HT1080 (cell line): ENCODE data around the gene E2F4. TPM values are rescaled to one million over a fixed set of nuclear protein-coding genes. Genes with fewer than 3 reads are reported as not detected.

Experiments
- DNase-seq: peaks from one replicate; pipeline ENCODE4 v3.0.0-alpha.2; 2015; ENCODE audit warnings: low read depth
- polyA plus RNA-seq, 2 experiments: library from polyadenylated mRNA; depleted of rRNA; stranded (reverse); fragments of >200 nt; gene quantifications; 2 replicates each; pipeline ENCODE4 v1.2.3, GENCODE V29; 2015
- total RNA-seq: library from RNA; depleted of rRNA; stranded (reverse); fragments of >200 nt; shearing (Covaris generic); gene quantifications from 2 replicates; pipeline ENCODE4 v1.2.3, GENCODE V29; 2014; rRNA removed

E2F4 gene
- total RNA-seq = 201 and 230 TPM in 2 replicates
- polyA plus RNA-seq (2015; cell fraction: cytosol; rRNA removed) = 142 and 172 TPM in 2 replicates
- 274 and 292 TPM in 2 replicates for polyA plus RNA-seq (2015; cell fraction: nucleus; rRNA removed)

DNA sequence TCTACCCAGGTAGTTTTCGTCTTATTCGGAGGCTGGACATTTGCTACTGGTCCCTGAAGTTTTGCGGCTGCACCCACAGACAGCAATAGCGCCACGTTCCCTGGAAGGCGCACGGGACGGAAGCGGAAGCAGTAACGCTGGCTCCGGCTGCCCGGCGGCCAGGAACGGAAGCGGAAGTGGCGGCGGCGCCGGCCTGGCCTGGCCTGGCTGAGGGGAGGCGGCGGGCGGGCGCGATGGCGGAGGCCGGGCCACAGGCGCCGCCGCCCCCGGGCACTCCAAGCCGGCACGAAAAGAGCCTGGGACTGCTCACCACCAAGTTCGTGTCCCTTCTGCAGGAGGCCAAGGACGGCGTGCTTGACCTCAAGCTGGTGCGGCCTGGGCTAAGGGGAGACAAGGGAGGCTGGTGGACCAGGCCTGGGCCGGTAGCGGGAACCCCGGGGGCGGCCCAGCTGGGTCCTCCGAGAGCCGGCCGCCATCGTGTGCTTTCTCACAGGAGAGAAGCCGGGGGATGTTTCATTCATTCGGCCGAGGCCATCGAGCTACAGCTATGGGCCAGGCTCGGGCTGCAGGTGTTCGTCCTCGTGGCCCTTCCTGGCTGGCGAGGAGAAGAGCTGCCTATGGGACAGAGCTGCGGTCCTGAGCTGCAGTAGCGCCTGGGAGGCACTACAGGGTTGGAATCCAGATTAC, at the start of gene E2F4:
TSS of gene E2F4 (plus strand) at position 161 of the 687 bp plus-strand sequence. CDS start at position 234, 73 bp downstream.
- DNase-seq = peak; percentile 82

DNA sequence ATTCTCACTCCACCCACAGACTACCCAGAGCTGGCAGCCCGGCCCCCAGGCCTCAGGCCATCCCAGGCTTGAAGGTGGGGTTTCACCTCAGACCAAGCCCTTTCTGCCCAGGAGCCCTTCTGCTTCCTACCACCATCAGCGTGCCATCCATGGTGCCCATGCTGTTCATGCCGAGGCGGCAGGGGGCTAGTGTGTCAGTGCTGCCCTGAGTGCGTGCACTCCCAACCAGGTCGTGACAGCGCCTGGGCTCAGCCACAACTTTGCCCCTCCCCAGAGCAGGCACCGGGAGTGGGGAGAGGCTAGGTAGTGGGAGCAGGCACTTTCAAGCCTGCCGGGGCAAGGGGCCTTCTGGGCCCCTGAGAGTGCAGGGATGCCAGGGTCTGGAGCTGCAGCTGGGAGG, 49.6 kb upstream of the E2F4 start:
- DNase-seq = no peak

DNA sequence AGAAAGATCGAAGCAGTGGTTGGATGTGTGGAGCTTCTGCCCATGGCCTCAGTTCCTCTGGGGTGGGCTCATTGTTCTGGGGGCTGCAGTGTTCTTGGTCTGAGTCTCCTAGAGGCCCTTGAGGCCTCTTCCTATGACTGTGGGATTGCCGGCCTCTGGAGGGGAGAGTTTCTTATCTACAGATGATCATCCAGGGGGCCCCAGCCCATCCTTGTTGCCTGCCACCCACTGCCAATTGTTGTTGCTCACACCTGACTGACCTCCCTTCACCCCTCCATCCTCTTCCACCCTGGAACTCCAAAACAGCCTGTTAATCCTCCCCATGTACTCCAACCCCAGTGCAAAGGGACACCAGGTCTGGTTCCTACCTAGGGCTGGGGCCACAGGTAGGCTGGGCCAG, 47.0 kb upstream of the E2F4 start:
- no peak for DNase-seq

GRCh38 chr16:67145746-67146145, 46.2 kb upstream of the E2F4 start:
- DNase-seq = no peak

DNA sequence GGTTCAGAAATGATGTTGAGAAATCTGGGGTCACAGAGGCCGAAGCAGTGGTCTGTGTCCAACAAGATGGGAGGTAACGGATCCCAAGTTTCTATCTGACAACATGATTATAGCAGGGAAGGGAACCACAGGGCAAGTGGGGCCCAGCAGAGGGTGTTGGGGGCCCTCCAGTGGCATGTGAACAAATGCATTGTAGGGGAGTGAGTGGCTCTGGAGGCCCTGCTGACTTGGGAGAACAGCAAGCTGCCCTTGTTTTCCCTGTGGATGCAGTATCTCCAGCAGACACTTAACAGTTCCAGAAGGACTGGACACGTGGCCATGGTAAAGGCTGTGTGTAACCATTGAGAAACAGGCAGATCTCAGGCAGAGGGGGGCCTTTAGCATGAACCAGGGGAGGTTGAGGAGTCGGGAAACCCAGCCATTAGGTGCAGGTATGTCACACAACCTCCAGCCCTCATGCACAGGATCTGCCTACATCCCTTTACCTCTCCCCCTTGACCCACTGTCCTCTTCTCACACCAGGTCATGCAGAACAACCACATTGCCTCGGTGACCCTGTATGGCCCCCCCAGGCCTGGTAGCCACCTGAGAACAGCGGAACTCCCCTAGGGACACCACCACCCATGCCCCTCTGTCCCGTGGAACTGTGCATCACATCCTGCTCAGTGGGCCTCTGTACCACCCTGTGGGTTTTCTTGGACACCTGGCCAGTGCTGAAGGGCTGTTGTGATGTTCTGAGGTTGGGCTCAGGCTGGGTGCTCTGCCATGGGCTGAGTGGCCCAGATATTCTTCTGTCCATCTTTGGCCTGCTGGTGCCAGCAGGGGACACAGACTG, 45.2 kb upstream of the E2F4 start:
- no peak for DNase-seq

DNA sequence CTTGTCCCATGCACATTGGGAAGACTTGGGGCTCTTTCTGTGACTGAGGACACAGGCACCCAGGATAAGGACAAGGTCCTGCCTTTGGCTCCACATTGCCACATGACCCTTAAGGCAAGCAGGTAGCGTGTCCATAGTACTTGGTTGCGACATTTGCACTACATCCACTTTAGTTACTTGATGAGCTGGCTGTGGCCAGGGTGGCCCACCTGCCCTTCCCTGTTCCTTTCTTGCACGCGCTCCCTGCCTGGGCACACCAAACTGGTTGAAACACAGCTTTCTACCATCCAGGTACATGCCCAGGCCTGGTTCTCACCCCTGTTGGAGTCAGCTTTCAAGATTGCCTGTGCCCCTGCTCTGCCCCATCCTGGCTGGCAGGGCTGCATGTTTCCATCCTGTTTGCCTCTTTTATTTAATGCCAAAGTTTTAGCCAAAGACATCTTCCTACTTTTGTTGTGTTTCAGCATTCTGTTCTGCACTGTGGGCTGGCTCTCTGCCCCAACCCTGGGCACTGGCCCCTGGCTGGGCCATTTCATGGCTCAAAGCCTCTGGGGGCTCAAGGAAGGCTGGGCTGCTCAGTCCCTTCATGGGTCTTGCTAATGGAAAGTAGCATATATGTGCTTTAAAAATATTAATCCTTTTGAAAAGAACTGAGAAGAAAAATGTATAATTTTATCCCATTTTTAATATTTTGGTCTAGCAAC, 44.4 kb upstream of the E2F4 start:
- DNase-seq = no peak

GRCh38 chr16:67148221-67148620, 43.7 kb upstream of the E2F4 start:
- no peak for DNase-seq

DNA sequence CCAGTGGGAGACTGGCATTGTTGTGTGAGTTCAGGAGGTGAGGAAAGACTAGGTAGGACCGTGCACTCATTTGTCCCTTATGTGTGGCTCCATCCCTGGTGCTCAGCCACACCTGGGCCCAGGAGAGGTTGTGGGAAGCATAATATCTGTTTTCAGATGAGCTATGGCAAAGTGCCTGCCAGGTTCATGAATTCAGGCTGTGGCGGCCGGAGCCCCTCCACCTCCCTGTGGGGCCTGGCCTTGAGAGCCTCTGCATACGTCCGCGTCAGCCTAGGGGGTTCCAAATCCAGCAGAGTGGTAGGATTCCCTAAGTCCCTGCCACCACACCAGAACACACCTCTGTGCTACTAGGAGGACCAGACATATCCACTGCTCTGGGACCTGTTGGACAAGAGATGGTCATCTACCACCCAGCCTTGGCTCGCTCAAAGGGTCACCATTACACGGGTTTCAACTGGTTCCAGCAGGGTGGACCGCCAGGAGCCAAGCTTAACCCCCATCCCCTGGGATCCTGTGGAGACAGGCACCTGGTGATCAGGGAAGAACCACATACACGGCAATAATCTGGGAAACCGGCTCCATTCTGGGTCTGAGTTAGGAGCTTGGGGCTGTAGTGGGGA, 43.2 kb upstream of the E2F4 start:
- no peak for DNase-seq

GRCh38 chr16:67149276-67150046, 42.5 kb upstream of the E2F4 start:
- DNase-seq = no peak

DNA sequence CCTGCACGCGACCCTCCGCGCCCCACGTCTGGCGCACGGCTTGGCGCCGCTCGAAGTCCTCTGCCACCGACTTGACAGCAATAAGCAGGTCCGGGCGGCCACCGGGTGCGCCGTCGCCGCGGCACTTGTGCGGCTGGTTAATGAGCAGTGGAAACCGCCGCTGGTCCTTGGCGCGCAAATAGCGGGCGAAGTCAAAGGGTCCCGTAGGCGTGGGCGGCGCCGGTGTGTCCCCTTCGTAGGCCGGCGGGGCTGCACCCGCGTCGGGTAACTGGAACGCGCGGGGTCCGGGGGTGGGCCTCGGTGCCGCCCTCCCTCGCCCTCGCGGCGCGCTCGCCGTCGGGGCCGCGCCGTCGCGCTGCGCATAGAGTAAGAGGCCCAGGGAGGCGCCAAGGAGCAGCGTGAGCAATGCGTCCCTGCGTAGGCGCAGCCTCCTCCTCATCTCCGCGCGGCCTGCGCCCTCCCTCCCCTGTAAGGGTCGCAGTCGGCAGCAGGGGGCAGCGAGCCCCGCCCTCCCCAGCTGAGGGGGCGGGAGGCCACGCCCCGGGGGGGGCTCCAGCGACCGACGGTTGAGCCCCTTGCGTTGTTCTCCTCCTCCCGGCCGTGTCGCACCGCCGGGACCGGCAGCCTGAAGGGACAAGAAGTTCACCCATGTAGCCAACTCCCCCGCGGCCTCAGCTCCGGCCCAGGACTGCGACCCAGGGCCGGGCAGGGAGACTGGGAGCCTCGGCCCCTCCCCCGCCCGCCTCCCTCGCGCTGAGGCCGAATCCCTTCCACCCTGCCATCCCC, 41.7 kb upstream of the E2F4 start:
- DNase-seq = no peak

DNA sequence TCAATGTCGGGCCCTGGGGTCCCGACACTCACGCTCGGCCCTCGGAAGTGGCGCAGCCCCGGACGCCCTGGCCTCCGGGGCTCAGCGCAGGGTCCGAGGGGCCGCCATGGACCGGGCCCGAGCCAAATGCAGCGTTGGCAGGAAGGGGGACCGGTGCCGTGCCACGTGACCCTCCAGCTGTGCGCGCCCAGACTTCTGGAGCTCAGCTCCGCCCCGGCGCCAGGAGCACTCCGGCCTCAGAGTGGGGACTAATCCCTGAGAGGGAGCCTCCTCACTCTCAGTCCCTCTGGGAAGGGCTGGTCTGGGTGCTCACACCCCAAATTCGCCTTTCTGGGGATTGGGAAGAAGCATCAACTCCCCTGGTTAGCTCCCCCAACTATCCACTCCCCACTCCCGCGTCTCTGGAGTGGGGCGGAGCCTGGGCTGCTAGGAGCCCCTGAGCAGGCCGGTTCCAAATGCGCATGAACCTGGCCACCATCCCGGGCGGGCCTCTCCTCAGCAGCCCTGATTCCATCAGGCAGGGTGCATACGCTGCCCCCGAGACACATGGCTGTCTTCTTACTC, 41.0 kb upstream of the E2F4 start, which contains the start of gene B3GNT9:
TSS of gene B3GNT9 (minus strand) at position 166 of the 564 bp plus-strand sequence. CDS start 513 bp downstream, outside the sequence.
- peak; percentile 26 for DNase-seq

- no peak for DNase-seq
These were observed 40.4 kb upstream of the E2F4 start for GRCh38 chr16:67151431-67152097.

DNA sequence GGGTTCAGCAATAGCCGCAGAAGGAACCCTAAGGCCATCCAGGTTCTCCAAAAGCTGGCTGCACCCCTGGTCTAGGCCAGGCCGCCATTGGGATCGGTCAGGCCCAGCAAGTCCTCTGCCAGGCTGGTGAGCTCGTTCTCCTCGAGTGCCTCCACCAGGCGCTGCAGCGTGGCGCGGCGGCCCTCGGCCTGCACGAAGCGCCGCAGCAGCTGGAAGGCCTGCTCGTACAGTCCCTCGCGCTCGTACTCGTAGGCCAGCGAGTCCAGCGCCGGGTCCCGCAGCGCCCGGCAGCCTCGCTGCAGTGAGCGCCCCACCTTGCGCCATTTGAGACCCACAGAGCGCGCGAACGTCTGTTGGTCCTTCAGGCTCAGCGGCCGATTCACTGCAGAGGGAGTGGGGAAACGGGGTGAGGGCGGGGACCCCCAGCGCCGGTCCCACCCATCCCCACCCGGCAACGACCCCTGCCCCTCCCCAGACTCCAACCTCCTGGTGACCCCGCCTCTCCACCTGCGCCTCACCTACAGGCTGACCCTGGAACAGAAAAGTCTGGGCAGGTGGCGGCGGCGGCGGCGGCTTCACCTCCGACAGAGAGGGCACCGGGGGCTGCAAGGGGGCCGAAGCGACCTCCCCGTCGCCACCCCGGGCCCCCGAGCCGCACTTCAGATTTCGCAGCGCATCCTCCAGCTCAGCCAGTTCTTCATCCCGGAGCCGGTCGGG, 37.2 kb upstream of the E2F4 start:
- no peak for DNase-seq

- DNase-seq = peak; percentile 32
These were observed 36.4 kb upstream of the E2F4 start for GRCh38 chr16:67155295-67156142.

DNA sequence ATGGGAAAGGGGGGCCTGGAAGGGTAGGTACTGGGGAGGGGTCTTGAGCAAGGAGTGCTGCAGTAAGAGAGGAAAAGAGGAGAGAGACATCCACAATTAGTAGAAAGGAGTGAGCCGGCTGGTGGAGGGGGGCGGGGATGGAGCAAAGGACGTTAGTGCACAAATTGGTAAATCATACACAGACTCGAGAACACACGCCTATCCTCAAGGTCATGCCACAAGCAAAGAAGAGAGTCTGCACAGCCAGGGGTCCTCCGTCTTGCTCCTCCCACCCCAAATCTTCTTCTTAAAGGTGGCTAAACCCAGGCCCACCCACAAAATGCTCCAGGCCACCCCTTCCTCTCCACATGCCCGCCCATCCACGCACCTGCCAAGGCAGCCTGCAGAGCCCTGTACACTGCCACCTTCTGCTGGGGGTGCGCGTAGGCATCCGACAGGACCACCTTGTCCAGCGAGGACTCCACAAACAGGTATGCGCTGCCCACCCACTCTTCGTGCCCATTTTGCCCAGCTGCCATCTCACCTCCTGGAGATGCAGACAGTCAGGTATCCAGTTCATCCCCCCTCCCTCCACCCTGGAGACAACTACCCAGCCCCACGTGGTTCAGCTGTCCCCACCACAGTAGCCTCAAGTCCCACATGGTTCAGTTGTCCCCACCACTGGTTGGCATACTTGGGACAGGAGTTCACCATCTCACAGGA, 35.7 kb upstream of the E2F4 start:
- no peak for DNase-seq

DNA sequence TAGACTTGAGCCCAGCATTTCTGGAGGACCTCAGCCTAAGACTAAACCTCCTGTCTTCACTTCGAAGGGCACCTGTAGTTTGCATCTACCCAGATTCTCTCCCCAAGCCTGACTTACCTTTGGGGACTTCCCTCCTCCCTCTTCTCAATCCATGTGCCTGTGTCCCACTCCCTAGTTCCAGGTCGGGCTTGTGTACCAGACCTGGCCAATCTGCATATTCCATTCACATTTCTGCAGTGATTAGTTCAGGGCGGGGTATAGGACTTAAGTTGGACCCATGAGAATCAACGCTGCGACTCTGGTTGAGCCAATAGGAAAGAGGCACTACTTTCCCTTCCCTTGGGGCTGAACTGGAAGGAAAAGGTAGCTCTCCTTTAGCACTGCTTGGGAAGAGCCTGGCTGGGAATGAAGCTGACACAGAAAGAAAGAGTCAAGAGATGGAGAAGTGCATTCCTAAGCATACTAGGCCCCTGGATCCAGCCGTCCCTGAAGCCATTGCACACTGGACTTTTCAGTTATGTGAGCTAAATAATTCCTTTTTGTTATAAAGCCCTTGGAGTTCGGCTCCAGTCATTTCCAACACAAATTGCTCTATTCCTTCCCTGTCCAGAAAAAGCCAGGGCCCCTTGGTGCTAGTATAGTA, 34.7 kb upstream of the E2F4 start:
- DNase-seq = no peak
